Activated naive CD8-positive, alpha-beta T cell treated with anti-CD3 and anti-CD28 coated beads, Interleukin-2, amount 50 U/mL, for 24 hours (primary cell): ENCODE data around the gene CACNA1G.

Experiments used
- ATAC-seq: fragments of 150-1000 bp; cut with Tn5 transposase; one replicate; pipeline ENCODE4 v1.10.0; 2021
- DNase-seq: peaks from one replicate; pipeline ENCODE4 v3.0.0; 2021
- H3K27ac Mint-ChIP-seq: one replicate; pipeline ENCODE4 v1.8.0; 2021; ENCODE audit warnings: mild to moderate bottlenecking, mixed read lengths
- H3K27me3 Mint-ChIP-seq: one replicate; pipeline ENCODE4 v1.8.0; 2021; ENCODE audit warnings: mixed read lengths
- H3K36me3 Mint-ChIP-seq: one replicate; pipeline ENCODE4 v1.8.0; 2021; ENCODE audit warnings: low read depth, mixed read lengths
- H3K4me1 Mint-ChIP-seq: one replicate; pipeline ENCODE4 v1.8.0; 2021; ENCODE audit warnings: mixed read lengths
- H3K4me3 Mint-ChIP-seq: one replicate; pipeline ENCODE4 v1.8.0; 2021; ENCODE audit warnings: mild to moderate bottlenecking, moderate library complexity, mixed read lengths
- H3K9me3 Mint-ChIP-seq: one replicate; pipeline ENCODE4 v1.8.0; 2021; ENCODE audit warnings: mixed read lengths

Gene CACNA1G

GRCh38 chr17:50527155-50527762 lies 33.3 kb upstream of the CACNA1G start:
- H3K4me3 Mint-ChIP-seq = no peak overlapping the region
- no peaks in the 10 kb centered on the region for H3K4me1 Mint-ChIP-seq
- no peak for DNase-seq
- no peak overlapping the region for H3K27ac Mint-ChIP-seq
- H3K9me3 Mint-ChIP-seq = no peaks in the 10 kb centered on the region
- no peaks in the 10 kb centered on the region for H3K36me3 Mint-ChIP-seq
- ATAC-seq = no peak
- peaks cover 26% of the 10 kb centered on the region for H3K27me3 Mint-ChIP-seq

GRCh38 chr17:50527949-50528474 lies 32.5 kb upstream of the CACNA1G start:
- H3K4me1 Mint-ChIP-seq = no peaks in the 10 kb centered on the region
- no peak overlapping the region for H3K4me3 Mint-ChIP-seq
- H3K36me3 Mint-ChIP-seq = no peaks in the 10 kb centered on the region
- DNase-seq (no peak), ATAC-seq (no peak)
- H3K27me3 Mint-ChIP-seq = peaks cover 32% of the 10 kb centered on the region
- H3K9me3 Mint-ChIP-seq = no peaks in the 10 kb centered on the region
- H3K27ac Mint-ChIP-seq = no peak overlapping the region

GRCh38 chr17:50529849-50530248 lies 30.7 kb upstream of the CACNA1G start:
- H3K27ac Mint-ChIP-seq = no peak overlapping the region
- no peak for DNase-seq
- no peaks in the 10 kb centered on the region for H3K9me3 Mint-ChIP-seq
- H3K4me1 Mint-ChIP-seq = peaks cover 12% of the 10 kb centered on the region
- H3K27me3 Mint-ChIP-seq = peaks cover 48% of the 10 kb centered on the region
- no peak overlapping the region for H3K4me3 Mint-ChIP-seq
- no peak for ATAC-seq
- H3K36me3 Mint-ChIP-seq = no peaks in the 10 kb centered on the region

- no peaks in the 10 kb centered on the region for H3K36me3 Mint-ChIP-seq
- H3K4me3 Mint-ChIP-seq = no peak overlapping the region
- H3K27me3 Mint-ChIP-seq = peaks cover 53% of the 10 kb centered on the region
- ATAC-seq = no peak
- no peak overlapping the region for H3K27ac Mint-ChIP-seq
- DNase-seq = no peak
- no peaks in the 10 kb centered on the region for H3K9me3 Mint-ChIP-seq
- H3K4me1 Mint-ChIP-seq = peaks cover 12% of the 10 kb centered on the region
These were observed 29.0 kb upstream of the CACNA1G start for GRCh38 chr17:50531428-50532025.

- Mint-ChIP-seq H3K4me1 (peaks cover 12% of the 10 kb centered on the region), H3K27me3 (peaks cover 53% of the 10 kb centered on the region), H3K36me3 (no peaks in the 10 kb centered on the region), H3K9me3 (no peaks in the 10 kb centered on the region), H3K27ac (no peak within 1 kb of the TSS), H3K4me3 (no peak within 1 kb of the TSS)
- ATAC-seq (no peak), DNase-seq (no peak)
These were observed 28.0 kb upstream of the CACNA1G start, which contains the start of gene EPN3 for GRCh38 chr17:50532452-50533024. Gene EPN3, plus strand, starts transcription at chr17:50532735. Its CDS starts 3,822 bp downstream, at chr17:50536557.

GRCh38 chr17:50533185-50533584 lies 27.3 kb upstream of the CACNA1G start:
- no peaks in the 10 kb centered on the region for H3K36me3 Mint-ChIP-seq
- H3K27ac Mint-ChIP-seq = no peak overlapping the region
- no peak overlapping the region for H3K4me3 Mint-ChIP-seq
- DNase-seq (no peak), ATAC-seq (no peak)
- H3K9me3 Mint-ChIP-seq = no peaks in the 10 kb centered on the region
- peaks cover 12% of the 10 kb centered on the region for H3K4me1 Mint-ChIP-seq
- peaks cover 53% of the 10 kb centered on the region for H3K27me3 Mint-ChIP-seq

GRCh38 chr17:50533720-50534148 lies 26.8 kb upstream of the CACNA1G start:
- Mint-ChIP-seq H3K27ac (no peak overlapping the region), H3K4me1 (peaks cover 13% of the 10 kb centered on the region), H3K4me3 (no peak overlapping the region), H3K36me3 (no peaks in the 10 kb centered on the region), H3K9me3 (no peaks in the 10 kb centered on the region), H3K27me3 (peaks cover 53% of the 10 kb centered on the region)
- ATAC-seq (no peak), DNase-seq (no peak)

- H3K4me1 Mint-ChIP-seq = peaks cover 13% of the 10 kb centered on the region
- ATAC-seq (peak; percentile 74), DNase-seq (peak; percentile 44)
- peaks cover 48% of the 10 kb centered on the region for H3K27me3 Mint-ChIP-seq
- H3K9me3 Mint-ChIP-seq = no peaks in the 10 kb centered on the region
- H3K27ac Mint-ChIP-seq = no peak overlapping the region
- no peak overlapping the region for H3K4me3 Mint-ChIP-seq
- H3K36me3 Mint-ChIP-seq = no peaks in the 10 kb centered on the region
These were observed 26.1 kb upstream of the CACNA1G start for GRCh38 chr17:50534222-50534978.

GRCh38 chr17:50534979-50535326 lies 25.6 kb upstream of the CACNA1G start:
- no peak for DNase-seq
- H3K9me3 Mint-ChIP-seq = no peaks in the 10 kb centered on the region
- peaks cover 43% of the 10 kb centered on the region for H3K27me3 Mint-ChIP-seq
- no peak overlapping the region for H3K27ac Mint-ChIP-seq
- H3K4me3 Mint-ChIP-seq = no peak overlapping the region
- no peaks in the 10 kb centered on the region for H3K36me3 Mint-ChIP-seq
- ATAC-seq = no peak
- peaks cover 13% of the 10 kb centered on the region for H3K4me1 Mint-ChIP-seq

GRCh38 chr17:50535407-50535806 lies 25.1 kb upstream of the CACNA1G start:
- no peaks in the 10 kb centered on the region for H3K36me3 Mint-ChIP-seq
- ATAC-seq (no peak), DNase-seq (no peak)
- no peak overlapping the region for H3K4me3 Mint-ChIP-seq
- peaks cover 42% of the 10 kb centered on the region for H3K27me3 Mint-ChIP-seq
- H3K9me3 Mint-ChIP-seq = no peaks in the 10 kb centered on the region
- H3K4me1 Mint-ChIP-seq = peaks cover 13% of the 10 kb centered on the region
- no peak overlapping the region for H3K27ac Mint-ChIP-seq

- no peaks in the 10 kb centered on the region for H3K36me3 Mint-ChIP-seq
- peaks cover 17% of the 10 kb centered on the region for H3K4me1 Mint-ChIP-seq
- H3K27me3 Mint-ChIP-seq = peaks cover 30% of the 10 kb centered on the region
- H3K9me3 Mint-ChIP-seq = no peaks in the 10 kb centered on the region
- ATAC-seq (no peak), DNase-seq (no peak)
- H3K27ac Mint-ChIP-seq = no peak overlapping the region
- H3K4me3 Mint-ChIP-seq = no peak overlapping the region
These were observed 23.6 kb upstream of the CACNA1G start for GRCh38 chr17:50536683-50537646.

GRCh38 chr17:50537721-50538548 lies 22.6 kb upstream of the CACNA1G start:
- no peaks in the 10 kb centered on the region for H3K9me3 Mint-ChIP-seq
- H3K4me3 Mint-ChIP-seq = no peak overlapping the region
- H3K27me3 Mint-ChIP-seq = peaks cover 22% of the 10 kb centered on the region
- H3K36me3 Mint-ChIP-seq = no peaks in the 10 kb centered on the region
- no peak overlapping the region for H3K27ac Mint-ChIP-seq
- peaks cover 23% of the 10 kb centered on the region for H3K4me1 Mint-ChIP-seq
- ATAC-seq (no peak), DNase-seq (no peak)
